Adrenal gland (tissue), 5 donors: ENCODE data around the gene PLEKHA6.
"Not testable (repeated sequence)": the region's sequence is repeated elsewhere in the genome, so short reads cannot be mapped to it uniquely, and the experiment has no call there.

Source experiments
- POLR2A ChIP-seq, 2 donors: fragments of 450-650 bp; IDR thresholded peaks; one replicate each; pipeline ENCODE4 v1.6.1; 2017; ENCODE audit warnings: antibody characterized with exemption in 2 of 2, mild to moderate bottlenecking in 2 of 2, moderate library complexity in 1 of 2
- TF ChIP-seq, protein P1 (sequence below), 6 experiments: fragments of 450-650 bp in 4 of 6; fragments of 200-600 bp in 2 of 6; sonication (generic) in 1 of 6; IDR thresholded peaks; 1 replicate in 5 of 6; 2 replicates in 1 of 6; pipeline versions ENCODE4 v1.5.1 to v1.8.0; 2016 to 2021; ENCODE audit warnings: antibody characterized with exemption in 6 of 6, mild to moderate bottlenecking in 2 of 6, moderate library complexity in 1 of 6
- donor health status: DM: no; HTN: no; CAD: no.

GRCh38 chr1:204239401-204239800 lies 120.3 kb downstream of the PLEKHA6 start:
- TF ChIP-seq, protein P1, sequence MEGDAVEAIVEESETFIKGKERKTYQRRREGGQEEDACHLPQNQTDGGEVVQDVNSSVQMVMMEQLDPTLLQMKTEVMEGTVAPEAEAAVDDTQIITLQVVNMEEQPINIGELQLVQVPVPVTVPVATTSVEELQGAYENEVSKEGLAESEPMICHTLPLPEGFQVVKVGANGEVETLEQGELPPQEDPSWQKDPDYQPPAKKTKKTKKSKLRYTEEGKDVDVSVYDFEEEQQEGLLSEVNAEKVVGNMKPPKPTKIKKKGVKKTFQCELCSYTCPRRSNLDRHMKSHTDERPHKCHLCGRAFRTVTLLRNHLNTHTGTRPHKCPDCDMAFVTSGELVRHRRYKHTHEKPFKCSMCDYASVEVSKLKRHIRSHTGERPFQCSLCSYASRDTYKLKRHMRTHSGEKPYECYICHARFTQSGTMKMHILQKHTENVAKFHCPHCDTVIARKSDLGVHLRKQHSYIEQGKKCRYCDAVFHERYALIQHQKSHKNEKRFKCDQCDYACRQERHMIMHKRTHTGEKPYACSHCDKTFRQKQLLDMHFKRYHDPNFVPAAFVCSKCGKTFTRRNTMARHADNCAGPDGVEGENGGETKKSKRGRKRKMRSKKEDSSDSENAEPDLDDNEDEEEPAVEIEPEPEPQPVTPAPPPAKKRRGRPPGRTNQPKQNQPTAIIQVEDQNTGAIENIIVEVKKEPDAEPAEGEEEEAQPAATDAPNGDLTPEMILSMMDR (IDR thresholded peaks at IDR 0.05) = not testable (repeated sequence)
- TF ChIP-seq POLR2A (IDR thresholded peaks at IDR 0.05) = not testable (repeated sequence)
